HG03175 (cell line): Measurements from ENCODE around the gene DEGS2.

ENCODE experiments used
- ATAC-seq: cut with Tn5 transposase; IDR thresholded peaks from one replicate; pipeline ENCODE4 v1.9.1; 2021; ENCODE audit warnings: mild to moderate bottlenecking, moderate library complexity; ENCODE audit not compliant: unreplicated experiment

DEGS2 gene

GRCh38 chr14:100149851-100150611, 9.4 kb downstream of the DEGS2 start:
- no peak for ATAC-seq

GRCh38 chr14:100148837-100149731, 10.4 kb downstream of the DEGS2 start:
- ATAC-seq = no peak

- no peak for ATAC-seq
Observed at GRCh38 chr14:100147691-100148464, 11.6 kb downstream of the DEGS2 start.

GRCh38 chr14:100147181-100147631, 12.2 kb downstream of the DEGS2 start:
- ATAC-seq = peak; percentile 34

GRCh38 chr14:100146531-100147091, 12.8 kb downstream of the DEGS2 start:
- ATAC-seq = no peak

GRCh38 chr14:100145682-100146464, 13.6 kb downstream of the DEGS2 start:
- no peak for ATAC-seq

- no peak for ATAC-seq
Observed at GRCh38 chr14:100144996-100145646, 14.3 kb downstream of the DEGS2 start.

- ATAC-seq = no peak
Observed at GRCh38 chr14:100144645-100144995, 14.8 kb downstream of the DEGS2 start.

- ATAC-seq = no peak
Observed at GRCh38 chr14:100143934-100144333, 15.5 kb downstream of the DEGS2 start.

- ATAC-seq = no peak
Observed at GRCh38 chr14:100143523-100143922, 15.9 kb downstream of the DEGS2 start.

- no peak for ATAC-seq
Observed at GRCh38 chr14:100142073-100143040, 17.1 kb downstream of the DEGS2 start.

GRCh38 chr14:100141098-100141497, 18.3 kb downstream of the DEGS2 start:
- no peak for ATAC-seq

- no peak for ATAC-seq
Observed at GRCh38 chr14:100140452-100141078, 18.9 kb downstream of the DEGS2 start.

- ATAC-seq = no peak
Observed at GRCh38 chr14:100138955-100139354, 20.5 kb downstream of the DEGS2 start.

- ATAC-seq = no peak
Observed at GRCh38 chr14:100138082-100138787, 21.2 kb downstream of the DEGS2 start.

GRCh38 chr14:100137173-100137572, 22.3 kb downstream of the DEGS2 start:
- no peak for ATAC-seq

- ATAC-seq = no peak
Observed at GRCh38 chr14:100135784-100136183, 23.7 kb downstream of the DEGS2 start.
